Caco-2 (cell line): Measurements from ENCODE around the gene IRX2. TPM values are rescaled to one million over a fixed set of nuclear protein-coding genes. Genes with fewer than 3 reads are reported as not detected.

ENCODE experiments used
- BruUV-seq: library from RNA; stranded (reverse); fragments of 400-500 nt; replicated peaks from 2 replicates; lab custom pipeline; 2021; lab: Mats Ljungman, UMichigan
- CTCF ChIA-PET: fragments of 300-600 bp; sonication (Branson Sonifier 250); formaldehyde crosslinking; loops from one replicate; lab custom pipeline; 2022; ENCODE audit warnings: antibody characterized with exemption; lab: Charles Lee
- POLR2A ChIA-PET: fragments of 300-600 bp; sonication (Branson Sonifier 250); formaldehyde crosslinking; loops from one replicate; lab custom pipeline; 2022; ENCODE audit warnings: antibody characterized with exemption; lab: Charles Lee
- DNase-seq, 2 experiments: peaks; one replicate each; pipeline versions ENCODE4 v3.0.0 to v3.0.0-alpha.2; 2020 to 2022
- H3K27me3 ChIP-seq: replicated peaks from 2 replicates; pipeline ENCODE4 v1.6.0; 2011; ENCODE audit warnings: low read length; ENCODE audit not compliant: control insufficient read depth, insufficient read depth
- H3K36me3 ChIP-seq: 2 replicates; pipeline ENCODE4 v1.5.1; 2011; ENCODE audit warnings: low read length; ENCODE audit not compliant: control insufficient read depth, insufficient read depth
- H3K4me1 ChIP-seq: fragments of 250-450 bp; sonication (Bioruptor Pico); 2 replicates; pipeline ENCODE4 v1.5.1; 2020; ENCODE audit warnings: mild to moderate bottlenecking
- H3K4me3 ChIP-seq: 2 replicates; pipeline ENCODE4 v1.5.1; 2011; ENCODE audit warnings: low read depth, mild to moderate bottlenecking, control low read depth, low read length
- H3K9me3 ChIP-seq: fragments of 250-450 bp; sonication (Bioruptor Pico); 2 replicates; pipeline ENCODE4 v1.5.1; 2020; ENCODE audit warnings: mild to moderate bottlenecking, moderate library complexity
- H3K27ac Mint-ChIP-seq: one replicate; pipeline ENCODE4 v1.8.0; 2022; ENCODE audit warnings: mixed read lengths; ENCODE audit not compliant: unreplicated experiment
- H3K27me3 Mint-ChIP-seq: one replicate; pipeline ENCODE4 v1.8.0; 2022; ENCODE audit warnings: mixed read lengths; ENCODE audit not compliant: insufficient read depth, unreplicated experiment
- H3K36me3 Mint-ChIP-seq: one replicate; pipeline ENCODE4 v1.8.0; 2022; ENCODE audit warnings: mild to moderate bottlenecking, mixed read lengths; ENCODE audit not compliant: insufficient read depth, unreplicated experiment
- H3K4me1 Mint-ChIP-seq: one replicate; pipeline ENCODE4 v1.8.0; 2022; ENCODE audit warnings: low read depth, mixed read lengths; ENCODE audit not compliant: unreplicated experiment
- H3K4me3 Mint-ChIP-seq: one replicate; pipeline ENCODE4 v1.8.0; 2022; ENCODE audit warnings: mild to moderate bottlenecking, moderate library complexity, mixed read lengths; ENCODE audit not compliant: unreplicated experiment
- H3K9me3 Mint-ChIP-seq: one replicate; pipeline ENCODE4 v1.8.0; 2022; ENCODE audit warnings: mixed read lengths; ENCODE audit not compliant: unreplicated experiment
- CTCF ChIP-seq, 2 experiments: fragments of 200-600 bp in 1 of 2; IDR thresholded peaks; 1 replicate in 1 of 2; 2 replicates in 1 of 2; pipeline versions ENCODE4 v1.5.1 to v1.8.0; 2011 to 2022; ENCODE audit warnings: antibody characterized with exemption in 1 of 2, control low read depth in 1 of 2, inconsistent platforms in 1 of 2, low read depth in 1 of 2, low read length in 1 of 2, mild to moderate bottlenecking in 1 of 2, moderate library complexity in 1 of 2; ENCODE audit not compliant: insufficient read depth in 1 of 2, severe bottlenecking in 1 of 2, unreplicated experiment in 1 of 2
- intact Hi-C: fragments of 100-400 bp; cut with micrococcal nuclease; formaldehyde crosslinking; loops from one replicate; pipeline ENCODE4 v1.10.0; 2022; ENCODE audit not compliant: unreplicated experiment
- total RNA-seq: library from RNA; stranded (reverse); gene quantifications from 2 replicates; pipeline ENCODE4 v1.2.3, GENCODE V29; 2022

Gene IRX2
- total RNA-seq, 1 experiment from 2014 or later, result 44.1 TPM

GRCh38 chr5:2729189-2729588 is 22.3 kb downstream of the IRX2 start:
- peaks cover 3% of the 10 kb centered on the region for H3K27me3 Mint-ChIP-seq
- no peak overlapping the region for H3K4me3 ChIP-seq
- intact Hi-C loops, result no loop called here
- no peaks in the 10 kb centered on the region for H3K4me1 ChIP-seq
- no peaks in the 10 kb centered on the region for H3K27me3 ChIP-seq
- DNase-seq, result no peak
- no peak for TF ChIP-seq CTCF (IDR thresholded peaks at IDR 0.05; ENCODE audit: insufficient read depth in 1 of 2, low read depth in 1 of 2, low read length in 1 of 2, severe bottlenecking in 1 of 2, unreplicated experiment in 1 of 2)
- BruUV-seq, result no TSS peak
- H3K9me3 ChIP-seq, result no peaks in the 10 kb centered on the region
- no peaks in the 10 kb centered on the region for H3K9me3 Mint-ChIP-seq
- no peak overlapping the region for H3K4me3 Mint-ChIP-seq
- POLR2A ChIA-PET, result no interaction called here
- no peaks in the 10 kb centered on the region for H3K36me3 ChIP-seq
- H3K27ac Mint-ChIP-seq, result no peak overlapping the region
- peaks cover 16% of the 10 kb centered on the region for H3K4me1 Mint-ChIP-seq
- no peaks in the 10 kb centered on the region for H3K36me3 Mint-ChIP-seq
- CTCF ChIA-PET, result no interaction called here

GRCh38 chr5:2727550-2727949 is 23.9 kb downstream of the IRX2 start:
- BruUV-seq, result no TSS peak
- H3K27ac Mint-ChIP-seq, result no peak overlapping the region
- no peak overlapping the region for H3K4me3 Mint-ChIP-seq
- H3K27me3 Mint-ChIP-seq, result no peaks in the 10 kb centered on the region
- ChIA-PET POLR2A (no interaction called here), CTCF (interaction anchor here (1.1 kb wide), 1 partner anchor 19 kb away, joined by 4 read pairs; no protein-coding TSS in a partner anchor)
- peaks cover 7% of the 10 kb centered on the region for H3K4me1 Mint-ChIP-seq
- Histone ChIP-seq H3K9me3 (no peaks in the 10 kb centered on the region), H3K36me3 (no peaks in the 10 kb centered on the region), H3K4me3 (no peak overlapping the region), H3K27me3 (no peaks in the 10 kb centered on the region), H3K4me1 (no peaks in the 10 kb centered on the region)
- no peaks in the 10 kb centered on the region for H3K9me3 Mint-ChIP-seq
- no peaks in the 10 kb centered on the region for H3K36me3 Mint-ChIP-seq
- intact Hi-C loops, result no loop called here
- no peak for DNase-seq
- TF ChIP-seq CTCF (IDR thresholded peaks at IDR 0.05; ENCODE audit: insufficient read depth in 1 of 2, low read depth in 1 of 2, low read length in 1 of 2, severe bottlenecking in 1 of 2, unreplicated experiment in 1 of 2), result no peak

GRCh38 chr5:2725980-2726765 is 25.3 kb downstream of the IRX2 start:
- Histone ChIP-seq H3K4me1 (no peaks in the 10 kb centered on the region), H3K4me3 (no peak overlapping the region), H3K27me3 (no peaks in the 10 kb centered on the region), H3K9me3 (no peaks in the 10 kb centered on the region), H3K36me3 (no peaks in the 10 kb centered on the region)
- no peaks in the 10 kb centered on the region for H3K36me3 Mint-ChIP-seq
- intact Hi-C loops, result no loop called here
- H3K27ac Mint-ChIP-seq, result no peak overlapping the region
- peaks cover 7% of the 10 kb centered on the region for H3K4me1 Mint-ChIP-seq
- BruUV-seq, result no TSS peak
- CTCF ChIA-PET, result no interaction called here
- POLR2A ChIA-PET, result interaction anchor here (0.5 kb wide), 1 partner anchor 444 kb away, joined by 3 read pairs; no protein-coding TSS in a partner anchor
- H3K9me3 Mint-ChIP-seq, result no peaks in the 10 kb centered on the region
- no peak for DNase-seq
- H3K27me3 Mint-ChIP-seq, result peaks cover 3% of the 10 kb centered on the region
- TF ChIP-seq CTCF (IDR thresholded peaks at IDR 0.05; ENCODE audit: insufficient read depth in 1 of 2, low read depth in 1 of 2, low read length in 1 of 2, severe bottlenecking in 1 of 2, unreplicated experiment in 1 of 2), result no peak
- H3K4me3 Mint-ChIP-seq, result no peak overlapping the region
